ENCODE measurements around the gene PPIH. TPM values are rescaled to one million over a fixed set of nuclear protein-coding genes. Genes with fewer than 3 reads are reported as not detected.
"Not testable (repeated sequence)": the region's sequence is repeated elsewhere in the genome, so short reads cannot be mapped to it uniquely, and the experiment has no call there.

The PPIH gene
- total RNA-seq, 3 donors from 2014 or later: 20.1 to 47.7 (median 23.3) TPM

GRCh38 chr1:42703888-42704464 lies 45.8 kb downstream of the PPIH start:
- H3K4me1 ChIP-seq (ENCODE audit: low read depth): peaks cover 4% of the 10 kb centered on the region
- DNase-seq (no peak), ATAC-seq (peak; percentile 10)
- H3K9me3 ChIP-seq: no peaks in the 10 kb centered on the region
- intact Hi-C loops (cut with DNase I, micrococcal nuclease): no loop called here
- TF ChIP-seq CTCF (IDR thresholded peaks at IDR 0.05): no peak
- peaks cover 7% of the 10 kb centered on the region for H3K36me3 ChIP-seq (ENCODE audit: low read depth)
- H3K4me3 ChIP-seq: no peak overlapping the region

GRCh38 chr1:42712808-42713207 lies 54.6 kb downstream of the PPIH start:
- DNase-seq; H3K9me3 ChIP-seq; intact Hi-C loops (cut with DNase I, micrococcal nuclease); ATAC-seq; H3K36me3 ChIP-seq (ENCODE audit: low read depth); H3K4me3 ChIP-seq; H3K4me1 ChIP-seq (ENCODE audit: low read depth): not testable (repeated sequence)

- no peaks in the 10 kb centered on the region for H3K4me1 ChIP-seq (ENCODE audit: low read depth)
- TF ChIP-seq CTCF (IDR thresholded peaks at IDR 0.05): no peak
- no peak overlapping the region for H3K4me3 ChIP-seq
- H3K36me3 ChIP-seq (ENCODE audit: low read depth): peaks cover 3% of the 10 kb centered on the region
- intact Hi-C loops (cut with DNase I, micrococcal nuclease): no loop called here
- no peak for DNase-seq
- ATAC-seq: no peak
- peaks cover 4% of the 10 kb centered on the region for H3K9me3 ChIP-seq
Observed at GRCh38 chr1:42713293-42713692, 55.1 kb downstream of the PPIH start.

GRCh38 chr1:42714441-42714840 lies 56.2 kb downstream of the PPIH start:
- DNase-seq; H3K36me3 ChIP-seq (ENCODE audit: low read depth); H3K4me1 ChIP-seq (ENCODE audit: low read depth); H3K9me3 ChIP-seq; intact Hi-C loops (cut with DNase I, micrococcal nuclease); ATAC-seq; H3K4me3 ChIP-seq: not testable (repeated sequence)

GRCh38 chr1:42720868-42721267 lies 62.6 kb downstream of the PPIH start:
- ATAC-seq (peak; percentile 45), DNase-seq (no peak)
- intact Hi-C loops (cut with DNase I, micrococcal nuclease): no loop called here
- TF ChIP-seq CTCF (IDR thresholded peaks at IDR 0.05): no peak
- no peaks in the 10 kb centered on the region for H3K9me3 ChIP-seq
- no peaks in the 10 kb centered on the region for H3K36me3 ChIP-seq (ENCODE audit: low read depth)
- H3K4me3 ChIP-seq: no peak overlapping the region
- no peaks in the 10 kb centered on the region for H3K4me1 ChIP-seq (ENCODE audit: low read depth)

- DNase-seq: no peak
- intact Hi-C loops (cut with DNase I, micrococcal nuclease): no loop called here
- H3K4me1 ChIP-seq (ENCODE audit: low read depth): no peaks in the 10 kb centered on the region
- H3K4me3 ChIP-seq: no peak overlapping the region
- H3K36me3 ChIP-seq (ENCODE audit: low read depth): no peaks in the 10 kb centered on the region
- no peak for TF ChIP-seq CTCF (IDR thresholded peaks at IDR 0.05)
- ATAC-seq: no peak
- H3K9me3 ChIP-seq: no peaks in the 10 kb centered on the region
Observed at GRCh38 chr1:42721926-42722325, 63.7 kb downstream of the PPIH start.

- ATAC-seq: not testable (repeated sequence)
Observed at GRCh38 chr1:42722403-42722802, 64.2 kb downstream of the PPIH start.

More at GRCh38 chr1:42722403-42722802, 64.2 kb downstream of the PPIH start:
- H3K4me3 ChIP-seq; intact Hi-C loops (cut with DNase I, micrococcal nuclease); H3K4me1 ChIP-seq (ENCODE audit: low read depth); H3K9me3 ChIP-seq; DNase-seq; H3K36me3 ChIP-seq (ENCODE audit: low read depth): not testable (repeated sequence)

All from mucosa of descending colon (tissue), 3 donors.